ENCODE measurements around the gene NOS1AP.

NOS1AP gene

DNA sequence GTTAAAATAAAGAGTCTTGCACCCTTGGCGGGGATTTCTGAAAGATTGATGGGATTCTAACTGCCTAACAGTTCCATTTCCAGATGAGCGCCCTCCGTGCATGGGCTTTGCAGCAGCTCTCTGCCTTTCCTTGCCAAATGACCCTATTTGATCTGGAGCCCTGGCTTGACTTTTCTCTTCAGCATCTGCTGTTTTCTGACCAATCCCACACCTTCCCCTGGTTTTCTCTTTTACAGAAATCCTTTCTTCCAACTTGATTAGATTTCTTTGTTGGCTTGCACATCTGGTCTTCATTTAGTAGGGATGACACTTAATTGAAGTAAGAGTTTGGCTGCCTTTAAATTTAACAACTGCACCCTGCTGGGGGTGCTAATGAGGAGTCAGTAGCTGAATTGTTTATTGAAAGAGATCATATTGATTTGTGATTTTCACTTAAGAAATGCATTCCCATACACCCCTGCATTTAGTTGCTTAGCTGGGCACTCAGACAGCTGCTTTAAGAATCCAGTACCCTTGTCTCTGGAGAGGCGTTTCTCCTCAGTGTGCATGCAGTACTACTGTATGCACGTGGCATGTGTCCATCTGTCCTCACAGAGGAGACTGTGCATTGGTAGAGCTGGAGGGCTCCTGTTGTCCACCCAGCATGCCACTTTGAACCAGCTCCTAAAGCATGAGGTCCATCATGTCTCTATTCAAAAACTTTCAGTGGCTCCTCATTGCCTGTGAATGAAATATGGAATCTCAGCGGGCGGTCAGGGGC lies 99.7 kb downstream of the NOS1AP start:
- TF ChIP-seq GATA2 (IDR thresholded peaks at IDR 0.05; ENCODE audit: low read depth, low read length) = no peak
- no peak for TF ChIP-seq GATA3 (IDR thresholded peaks at IDR 0.05; ENCODE audit: low read depth, low read length)

DNA sequence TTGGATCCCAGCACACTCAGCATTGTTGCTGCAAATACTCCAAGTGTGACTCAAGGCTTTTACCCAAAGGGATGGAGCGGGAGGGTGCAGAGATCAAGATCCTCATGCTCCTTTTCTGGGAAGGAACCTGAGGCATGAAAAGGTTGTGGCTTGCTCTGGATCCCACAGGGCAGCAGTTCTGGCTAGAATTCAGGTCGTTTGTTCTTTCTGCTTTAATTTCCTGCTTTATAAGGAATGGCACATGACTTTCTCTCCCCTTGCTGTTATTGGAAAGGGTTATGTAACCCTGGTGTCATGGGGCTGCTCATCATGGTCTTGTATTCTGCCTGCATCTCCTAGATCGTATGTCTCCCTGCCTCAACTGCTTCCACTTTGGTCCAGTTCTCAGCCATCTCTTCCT lies 101.6 kb downstream of the NOS1AP start:
- TF ChIP-seq GATA3 (IDR thresholded peaks at IDR 0.05; ENCODE audit: low read depth, low read length) (no peak), GATA2 (IDR thresholded peaks at IDR 0.05; ENCODE audit: low read depth, low read length) (no peak)

DNA sequence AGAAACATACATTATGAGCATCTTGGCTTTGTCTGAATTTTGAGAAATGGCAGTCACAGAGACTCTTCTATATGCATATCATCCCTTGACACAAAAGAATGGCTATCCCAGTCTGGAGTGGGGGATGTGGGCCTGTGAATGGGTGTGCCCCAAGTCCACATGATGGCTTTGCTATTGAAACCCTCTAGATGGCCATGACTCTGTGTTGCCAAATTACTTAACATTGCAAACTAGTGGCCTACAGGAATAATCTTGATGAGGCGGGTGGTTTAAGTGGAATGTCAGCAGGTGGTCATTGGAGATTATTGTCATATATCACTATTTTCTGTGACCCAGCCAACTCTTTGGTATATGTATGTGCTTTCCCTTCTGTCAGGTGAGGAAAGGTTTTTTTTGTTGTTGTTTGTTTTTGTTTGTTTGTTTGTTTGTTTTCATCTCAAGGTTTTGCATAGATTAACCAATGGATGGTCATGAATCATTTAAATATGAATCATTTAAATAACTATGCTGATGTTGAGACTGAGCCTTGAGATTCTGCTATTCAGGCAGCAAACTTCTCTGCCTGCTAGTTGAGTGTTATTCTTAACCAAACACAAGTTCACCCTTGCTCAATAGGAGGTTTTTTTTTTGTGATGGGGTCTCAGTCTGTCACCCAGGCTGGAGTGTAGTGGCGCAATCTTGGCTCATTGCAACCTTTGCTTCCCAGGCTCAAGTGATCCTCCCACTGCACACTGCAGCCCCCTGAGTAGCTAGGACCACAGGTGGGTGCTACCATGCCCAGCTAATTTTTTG lies 103.0 kb downstream of the NOS1AP start:
- no peak for TF ChIP-seq GATA2 (IDR thresholded peaks at IDR 0.05; ENCODE audit: low read depth, low read length)
- no peak for TF ChIP-seq GATA3 (IDR thresholded peaks at IDR 0.05; ENCODE audit: low read depth, low read length)

DNA sequence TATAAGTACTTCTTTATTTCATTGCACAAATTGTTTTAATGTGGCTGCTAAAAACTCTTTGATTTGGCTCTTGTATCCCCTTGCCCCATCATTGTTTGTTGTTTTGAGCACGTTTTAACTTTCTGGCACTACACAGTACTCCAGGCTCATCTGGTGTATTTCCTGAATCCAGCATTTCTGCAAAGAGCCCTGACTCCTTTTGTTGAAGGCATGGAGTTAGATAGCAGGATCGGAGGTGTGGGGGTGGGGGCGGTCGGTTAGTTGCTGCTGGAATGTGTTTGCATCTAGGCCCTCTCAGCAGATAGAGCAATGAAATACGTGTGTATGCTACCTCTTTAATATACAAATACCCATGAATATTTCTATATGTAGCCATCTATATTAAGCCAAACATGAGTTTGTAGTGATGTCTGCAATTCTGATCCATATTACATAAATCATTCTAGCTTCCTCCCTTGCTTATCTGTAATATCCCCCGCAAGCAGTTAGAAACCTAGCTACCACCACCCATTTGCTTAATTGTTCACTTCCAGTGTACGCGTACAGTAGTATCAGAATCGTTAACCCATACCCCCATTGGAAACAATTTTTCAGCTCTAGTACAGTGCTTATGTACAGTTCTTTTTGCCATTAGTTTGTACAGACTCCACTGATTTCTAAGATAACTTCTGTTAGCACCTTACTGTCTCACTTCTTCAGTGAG lies 106.0 kb downstream of the NOS1AP start:
- TF ChIP-seq GATA2 (IDR thresholded peaks at IDR 0.05; ENCODE audit: low read depth, low read length) = no peak
- TF ChIP-seq GATA3 (IDR thresholded peaks at IDR 0.05; ENCODE audit: low read depth, low read length) = no peak

DNA sequence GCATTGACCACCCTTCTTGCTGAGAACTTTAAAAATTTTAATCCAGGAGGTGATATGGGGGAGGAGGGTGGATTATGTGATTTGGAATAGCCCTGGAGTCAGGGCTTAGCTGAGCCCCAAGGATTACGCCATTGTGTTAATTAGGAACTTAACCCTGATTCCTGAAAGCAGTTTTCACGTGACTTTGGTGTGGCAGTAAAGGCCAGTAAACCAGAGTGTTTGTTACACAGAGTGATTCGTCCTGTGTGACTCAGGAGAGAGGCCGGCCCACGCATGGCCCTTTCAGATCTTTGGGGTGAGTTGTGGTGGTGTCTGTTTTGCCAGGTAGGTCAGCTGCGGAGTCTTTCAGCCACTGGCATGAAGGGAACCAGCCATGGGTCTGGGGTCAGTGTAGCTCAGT lies 107.6 kb downstream of the NOS1AP start:
- TF ChIP-seq GATA3 (IDR thresholded peaks at IDR 0.05; ENCODE audit: low read depth, low read length) = no peak
- TF ChIP-seq GATA2 (IDR thresholded peaks at IDR 0.05; ENCODE audit: low read depth, low read length) = no peak

DNA sequence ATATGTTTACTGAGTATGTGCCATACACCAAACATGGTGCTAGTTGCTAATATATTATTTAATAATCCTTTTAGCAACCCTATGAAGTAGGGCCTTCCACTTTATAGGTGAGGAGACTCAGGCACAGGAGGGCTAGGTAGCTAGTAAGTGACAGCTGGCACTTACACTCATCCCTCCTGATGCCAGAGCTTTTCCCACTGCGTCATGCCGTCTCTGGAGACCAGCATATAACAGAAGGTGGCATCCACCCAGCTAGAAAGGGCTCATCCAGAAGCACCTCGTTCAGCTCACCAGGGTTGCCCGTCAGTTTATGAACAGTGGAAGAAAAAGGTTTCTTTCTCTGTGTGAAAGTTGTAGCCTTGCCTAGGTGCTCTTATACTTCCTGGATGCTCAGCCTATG lies 108.9 kb downstream of the NOS1AP start:
- no peak for TF ChIP-seq GATA3 (IDR thresholded peaks at IDR 0.05; ENCODE audit: low read depth, low read length)
- no peak for TF ChIP-seq GATA2 (IDR thresholded peaks at IDR 0.05; ENCODE audit: low read depth, low read length)

DNA sequence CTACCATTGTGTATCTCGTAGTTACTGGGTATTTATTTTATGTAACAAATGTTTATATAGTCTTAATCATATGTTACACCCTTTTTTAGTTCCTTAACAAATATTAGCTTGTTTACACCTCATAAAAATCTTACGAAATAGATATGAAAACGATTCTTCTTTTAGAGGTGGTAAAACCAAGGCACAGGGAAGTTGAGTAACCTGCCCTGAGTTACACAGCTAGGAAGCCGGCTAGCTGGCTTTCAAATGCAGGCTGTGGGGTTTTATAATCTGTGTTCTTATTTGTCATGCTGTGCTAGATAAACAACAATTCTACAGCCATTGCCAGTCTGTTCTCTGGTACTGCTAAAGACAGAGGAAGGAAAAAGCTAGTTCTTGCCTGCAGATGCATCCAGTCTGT lies 109.6 kb downstream of the NOS1AP start:
- no peak for TF ChIP-seq GATA3 (IDR thresholded peaks at IDR 0.05; ENCODE audit: low read depth, low read length)

DNA sequence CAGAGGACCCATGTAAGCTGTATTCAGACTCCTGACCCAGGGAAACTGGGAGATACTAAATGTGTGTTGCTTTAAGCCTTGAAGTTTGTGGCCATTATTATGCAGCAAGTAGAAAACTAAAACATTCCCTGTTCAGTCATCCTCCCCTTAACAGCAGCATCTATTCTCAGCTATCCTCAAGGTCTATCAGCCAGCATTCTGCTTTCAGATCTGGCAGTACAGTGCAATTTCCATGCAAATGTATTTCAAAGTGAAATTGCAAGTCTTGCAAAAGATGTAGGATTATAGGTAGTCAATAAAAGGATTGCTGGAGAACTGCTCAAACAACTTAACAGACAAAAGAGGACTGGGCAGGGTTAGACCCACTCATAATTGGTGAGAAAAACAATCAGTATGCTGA lies 111.3 kb downstream of the NOS1AP start:
- TF ChIP-seq GATA2 (IDR thresholded peaks at IDR 0.05; ENCODE audit: low read depth, low read length) (no peak), GATA3 (IDR thresholded peaks at IDR 0.05; ENCODE audit: low read depth, low read length) (no peak)

DNA sequence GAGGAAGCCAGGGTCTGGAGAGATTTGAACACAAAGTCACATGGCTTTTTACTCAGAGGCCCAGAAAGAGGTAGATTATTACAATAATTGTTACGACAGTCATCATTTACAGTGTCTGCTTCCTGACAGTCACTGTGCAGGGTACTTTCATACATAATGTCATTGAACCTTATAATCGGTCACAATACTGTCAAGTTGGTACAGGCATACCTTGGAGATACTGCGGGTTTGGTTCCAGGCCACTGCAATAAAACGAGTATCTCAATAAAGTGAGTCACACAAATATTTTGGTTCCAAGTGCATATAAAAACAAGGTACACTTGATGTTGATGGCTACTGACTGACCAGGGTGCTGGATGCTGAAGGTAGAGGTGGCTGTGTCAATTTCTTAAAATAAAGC lies 112.6 kb downstream of the NOS1AP start:
- TF ChIP-seq GATA3 (IDR thresholded peaks at IDR 0.05; ENCODE audit: low read depth, low read length) (no peak), GATA2 (IDR thresholded peaks at IDR 0.05; ENCODE audit: low read depth, low read length) (no peak)

DNA sequence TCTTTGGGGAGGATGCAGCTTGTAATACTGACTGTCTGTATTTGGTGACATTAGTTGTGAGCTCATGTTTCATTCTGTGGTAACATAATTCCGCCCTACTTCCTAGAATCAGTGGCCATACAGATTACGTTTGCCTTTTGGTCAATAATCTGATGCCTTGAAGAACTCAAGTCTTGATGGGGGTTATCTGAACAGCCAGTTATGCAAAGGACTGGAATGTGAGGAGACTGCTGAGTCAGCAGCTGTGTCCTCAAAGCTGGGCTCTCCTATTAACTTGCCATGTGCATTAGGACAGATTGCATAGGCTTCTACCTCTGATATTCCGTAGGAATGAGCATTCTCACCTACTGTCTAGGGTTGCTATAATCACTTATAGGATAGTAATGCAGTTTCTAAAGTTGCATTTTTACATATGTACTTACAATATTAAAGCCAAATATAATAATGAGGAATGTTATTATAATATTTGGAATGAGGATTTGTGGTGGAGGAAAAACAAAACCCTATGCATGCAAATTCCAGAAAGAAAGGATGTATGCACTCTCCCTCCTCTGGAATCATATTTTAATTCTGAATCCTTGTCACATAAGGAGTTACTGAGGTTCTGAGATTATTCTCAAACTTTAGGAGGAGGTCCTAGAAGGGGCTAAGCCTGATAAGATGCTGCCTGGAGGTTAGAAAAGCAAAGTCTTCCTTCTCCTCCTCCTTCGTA lies 116.0 kb downstream of the NOS1AP start:
- no peak for TF ChIP-seq GATA2 (IDR thresholded peaks at IDR 0.05; ENCODE audit: low read depth, low read length)
- TF ChIP-seq GATA3 (IDR thresholded peaks at IDR 0.05; ENCODE audit: low read depth, low read length) = no peak

DNA sequence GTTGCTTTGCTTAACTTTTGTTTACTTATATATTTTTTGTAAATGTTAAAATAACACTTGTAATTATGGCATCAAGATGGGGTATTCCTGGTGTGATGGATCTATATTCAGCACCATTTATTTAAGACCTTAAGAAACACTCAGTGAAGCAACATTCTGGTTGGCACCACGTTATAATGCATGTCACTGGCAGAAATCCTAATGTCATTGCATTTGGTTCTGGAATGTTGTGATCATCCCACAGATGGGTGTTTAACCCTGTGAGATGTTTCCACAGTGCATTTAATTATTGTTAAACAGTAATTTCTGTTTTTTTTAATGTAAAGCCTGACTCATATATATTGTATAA lies 116.5 kb downstream of the NOS1AP start:
- TF ChIP-seq GATA2 (IDR thresholded peaks at IDR 0.05; ENCODE audit: low read depth, low read length) = no peak
- no peak for TF ChIP-seq GATA3 (IDR thresholded peaks at IDR 0.05; ENCODE audit: low read depth, low read length)

DNA sequence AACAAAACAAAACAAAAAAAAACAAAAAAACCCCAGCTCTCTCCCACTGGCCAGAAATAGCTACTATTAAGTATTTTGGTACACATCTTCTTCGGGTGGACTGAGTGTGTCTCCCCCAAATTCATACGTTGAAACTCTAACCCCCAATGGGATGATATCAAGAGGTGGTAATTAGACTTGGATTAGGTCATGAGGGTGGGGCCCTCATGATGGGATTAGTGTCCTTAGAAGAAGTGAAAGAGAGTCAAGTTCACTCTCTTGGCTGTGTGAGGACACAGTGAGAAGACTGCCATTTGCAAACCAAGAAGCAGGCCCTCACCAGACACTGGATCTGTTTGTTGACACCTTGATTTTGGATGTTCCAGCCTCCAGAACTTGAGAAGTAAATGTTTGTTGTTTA lies 116.9 kb downstream of the NOS1AP start:
- TF ChIP-seq GATA2 (IDR thresholded peaks at IDR 0.05; ENCODE audit: low read depth, low read length) = no peak
- TF ChIP-seq GATA3 (IDR thresholded peaks at IDR 0.05; ENCODE audit: low read depth, low read length) = no peak

DNA sequence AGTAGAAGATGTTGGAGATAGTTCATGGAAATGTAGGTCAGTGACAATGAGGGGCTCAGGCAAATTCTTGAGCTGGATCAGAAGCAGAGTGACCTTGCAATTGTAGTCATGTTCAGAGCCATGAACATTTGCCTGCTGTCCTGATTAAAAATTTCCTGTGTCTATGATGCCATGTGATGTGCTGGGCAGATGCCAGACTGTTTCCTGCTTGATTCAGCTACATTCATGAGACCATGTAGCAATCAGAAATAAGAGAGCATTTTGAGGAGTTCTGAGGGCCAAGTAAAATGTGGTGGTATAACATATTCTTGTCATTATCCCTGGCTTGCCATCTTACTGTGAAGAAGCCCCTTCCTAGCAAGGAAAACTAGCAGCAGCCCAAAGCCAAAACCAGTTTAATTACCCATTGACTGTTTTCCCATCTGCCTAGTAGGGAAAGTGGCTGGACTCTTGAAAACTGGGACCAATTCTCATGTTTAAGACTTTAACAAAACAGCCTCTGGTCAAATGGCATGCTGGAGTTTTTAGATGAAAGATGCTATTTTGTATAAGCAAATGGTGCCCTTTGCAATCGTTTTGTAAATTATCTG lies 118.3 kb downstream of the NOS1AP start:
- no peak for TF ChIP-seq GATA3 (IDR thresholded peaks at IDR 0.05; ENCODE audit: low read depth, low read length)
- no peak for TF ChIP-seq GATA2 (IDR thresholded peaks at IDR 0.05; ENCODE audit: low read depth, low read length)

DNA sequence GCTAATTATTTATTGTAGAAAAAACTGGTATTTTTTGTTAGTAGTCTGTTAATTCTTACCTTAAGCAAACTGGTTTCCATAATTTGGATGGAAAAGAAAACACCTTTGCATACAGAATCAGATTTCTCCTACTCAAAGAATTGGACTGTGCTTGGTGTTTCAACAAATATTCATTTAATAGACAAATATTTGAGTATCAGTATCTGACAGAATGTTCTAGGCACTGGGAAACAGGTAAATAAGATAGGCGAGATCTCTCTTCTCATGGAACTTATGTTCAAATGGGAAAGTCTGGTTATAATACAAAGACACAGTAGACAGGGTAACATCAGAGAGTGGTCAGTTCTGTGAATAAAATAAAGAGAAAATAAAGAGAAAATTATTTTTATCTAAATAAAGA lies 119.9 kb downstream of the NOS1AP start:
- TF ChIP-seq GATA2 (IDR thresholded peaks at IDR 0.05; ENCODE audit: low read depth, low read length) (no peak), GATA3 (IDR thresholded peaks at IDR 0.05; ENCODE audit: low read depth, low read length) (no peak)
